ENCODE measurements around the gene RAB12. TPM values are rescaled to one million over a fixed set of nuclear protein-coding genes. Genes with fewer than 3 reads are reported as not detected.

RAB12 gene, protein sequence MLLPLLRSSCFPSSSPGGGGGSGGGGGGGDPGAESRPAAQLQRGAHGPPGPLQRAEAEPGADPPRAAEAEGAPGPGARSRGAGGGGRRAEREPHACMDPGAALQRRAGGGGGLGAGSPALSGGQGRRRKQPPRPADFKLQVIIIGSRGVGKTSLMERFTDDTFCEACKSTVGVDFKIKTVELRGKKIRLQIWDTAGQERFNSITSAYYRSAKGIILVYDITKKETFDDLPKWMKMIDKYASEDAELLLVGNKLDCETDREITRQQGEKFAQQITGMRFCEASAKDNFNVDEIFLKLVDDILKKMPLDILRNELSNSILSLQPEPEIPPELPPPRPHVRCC
- total RNA-seq (10 to 100 TPM; 20.1 to 20.3 TPM), total RNA-seq (14.7 to 39.0 (median 28.1) reads per million in 172 experiments)
- polyA plus RNA-seq (2013, experiment 1 of 2) = 19.7 TPM
- 21.6 TPM for polyA plus RNA-seq (2013, experiment 2 of 2)

DNA sequence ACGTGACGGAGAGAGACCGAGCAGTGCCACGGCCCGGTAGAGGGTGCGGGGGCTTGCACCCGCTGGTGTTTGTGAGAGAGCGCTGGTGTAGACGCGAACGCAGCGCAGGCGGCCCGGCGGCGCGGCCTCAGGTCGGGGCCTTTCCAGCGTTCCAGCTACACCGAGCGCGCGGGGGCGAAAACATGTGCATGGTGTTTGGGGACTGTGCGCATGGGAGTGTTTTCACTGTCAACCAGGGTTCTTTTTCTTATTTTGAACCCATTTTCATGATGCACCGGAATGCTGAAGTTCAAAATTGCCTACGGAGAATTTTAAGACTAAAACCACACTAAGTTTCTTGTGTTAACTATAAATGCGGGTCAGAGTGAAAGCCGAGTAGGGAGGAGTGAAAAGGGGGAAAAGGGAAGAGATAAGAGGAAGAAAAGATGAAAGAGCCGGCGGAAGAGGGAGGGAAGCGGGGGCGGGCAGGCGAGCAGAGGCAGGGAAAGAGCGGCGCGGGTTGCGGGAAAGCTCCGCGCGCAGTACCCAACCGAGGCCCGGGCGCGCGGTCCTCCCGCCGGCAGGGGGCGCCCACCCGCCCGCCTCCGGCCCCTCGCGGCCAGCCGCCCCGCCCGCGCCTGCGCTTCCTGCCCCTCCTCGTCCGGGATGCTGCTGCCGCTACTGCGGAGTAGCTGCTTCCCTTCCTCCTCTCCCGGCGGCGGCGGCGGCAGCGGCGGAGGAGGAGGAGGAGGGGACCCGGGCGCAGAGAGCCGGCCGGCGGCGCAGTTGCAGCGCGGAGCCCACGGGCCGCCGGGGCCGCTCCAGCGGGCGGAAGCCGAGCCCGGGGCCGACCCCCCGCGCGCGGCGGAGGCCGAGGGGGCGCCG lies at the start of gene RAB12:
RAB12 (plus strand) TSS at position 643 of the 864 bp plus-strand sequence; CDS start at position 646, 3 bp downstream.
- peak within 1 kb of the TSS in 1 of 2 donors; percentile 71 for H3K27ac ChIP-seq (ENCODE audit: low read depth in 1 of 2, low read length in 2 of 2)
- no peaks in the 10 kb centered on the region for H3K9me3 ChIP-seq (ENCODE audit: control insufficient read depth in 1 of 2, insufficient read depth in 1 of 2, low read length in 2 of 2)
- CTCF ChIA-PET = interaction anchor here (0.6 to 1.5 kb wide), 7 partner anchors 8 to 1305 kb away, joined by 3 to 17 read pairs (median 5); partner anchors contain the start of gene VAPA
- H3K4me1 ChIP-seq (ENCODE audit: insufficient read depth, low read length) = peaks cover 40% of the 10 kb centered on the region
- intact Hi-C loops (cut with DNase I, micrococcal nuclease) = loop anchor here in 1 of 2 experiments (2.0 to 5.0 kb wide), 5 partner anchors 88 to 1918 kb away; partner anchors contain the start of genes MTCL1, NAPG and PTPRM
- Mint-ChIP-seq H3K27me3 (peaks cover 8% of the 10 kb centered on the region), H3K4me1 (ENCODE audit: low read depth) (peaks cover 58% of the 10 kb centered on the region), H3K36me3 (ENCODE audit: low read depth) (peaks cover 29% of the 10 kb centered on the region), H3K4me3 (peak within 1 kb of the TSS; percentile 92), H3K9me3 (no peaks in the 10 kb centered on the region), H3K27ac (peak within 1 kb of the TSS; percentile 87)
- TF ChIP-seq, protein P1, sequence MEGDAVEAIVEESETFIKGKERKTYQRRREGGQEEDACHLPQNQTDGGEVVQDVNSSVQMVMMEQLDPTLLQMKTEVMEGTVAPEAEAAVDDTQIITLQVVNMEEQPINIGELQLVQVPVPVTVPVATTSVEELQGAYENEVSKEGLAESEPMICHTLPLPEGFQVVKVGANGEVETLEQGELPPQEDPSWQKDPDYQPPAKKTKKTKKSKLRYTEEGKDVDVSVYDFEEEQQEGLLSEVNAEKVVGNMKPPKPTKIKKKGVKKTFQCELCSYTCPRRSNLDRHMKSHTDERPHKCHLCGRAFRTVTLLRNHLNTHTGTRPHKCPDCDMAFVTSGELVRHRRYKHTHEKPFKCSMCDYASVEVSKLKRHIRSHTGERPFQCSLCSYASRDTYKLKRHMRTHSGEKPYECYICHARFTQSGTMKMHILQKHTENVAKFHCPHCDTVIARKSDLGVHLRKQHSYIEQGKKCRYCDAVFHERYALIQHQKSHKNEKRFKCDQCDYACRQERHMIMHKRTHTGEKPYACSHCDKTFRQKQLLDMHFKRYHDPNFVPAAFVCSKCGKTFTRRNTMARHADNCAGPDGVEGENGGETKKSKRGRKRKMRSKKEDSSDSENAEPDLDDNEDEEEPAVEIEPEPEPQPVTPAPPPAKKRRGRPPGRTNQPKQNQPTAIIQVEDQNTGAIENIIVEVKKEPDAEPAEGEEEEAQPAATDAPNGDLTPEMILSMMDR (IDR thresholded peaks at IDR 0.05) = peak; percentile 61
- H3K27me3 ChIP-seq (ENCODE audit: control insufficient read depth in 1 of 2, insufficient read depth in 2 of 2, low read length in 2 of 2) = no peaks in the 10 kb centered on the region
- H3K36me3 ChIP-seq (ENCODE audit: insufficient read depth, low read length) = no peaks in the 10 kb centered on the region
- POLR2A ChIA-PET = interaction anchor here (0.5 to 1.8 kb wide), 8 partner anchors 8 to 1306 kb away, joined by 3 to 9 read pairs (median 4); partner anchors contain the start of genes TWSG1 and VAPA
- peak; percentile 84 for ATAC-seq (ENCODE audit: poor library complexity)
- peak; percentile 74 to 95 (median 86) for DNase-seq
- peak within 1 kb of the TSS; percentile 92 for H3K4me3 ChIP-seq (ENCODE audit: low read length)

DNA sequence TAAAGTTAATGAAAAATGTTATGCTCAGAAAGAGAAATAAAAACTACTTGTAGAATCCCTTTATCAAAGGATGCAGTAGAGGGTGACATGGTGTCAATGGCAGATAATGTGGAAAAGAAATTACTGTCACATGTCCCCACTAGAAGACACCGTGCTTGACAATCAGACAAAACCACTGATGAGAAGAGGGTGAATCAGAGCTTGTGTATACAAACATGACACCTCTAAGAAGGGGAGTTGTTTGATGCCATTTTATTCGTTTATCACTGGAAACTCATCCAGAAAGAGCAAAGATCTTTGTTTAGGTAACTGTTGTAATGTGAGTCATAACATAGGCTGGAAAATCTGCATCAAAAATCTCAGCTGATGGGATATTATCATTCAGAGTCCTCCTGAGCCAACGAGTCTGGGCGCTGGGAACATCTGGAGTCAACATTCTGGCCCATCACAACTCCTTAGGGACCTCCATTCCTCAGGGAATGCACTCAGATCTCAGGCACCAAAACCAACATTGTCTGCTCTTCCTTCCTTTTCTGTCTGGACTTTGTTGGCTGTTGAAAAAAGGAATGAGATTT lies 49.5 kb upstream of the RAB12 start:
- Histone ChIP-seq H3K27ac (ENCODE audit: low read depth in 1 of 2, low read length in 2 of 2) (no peak overlapping the region), H3K4me1 (ENCODE audit: insufficient read depth, low read length) (no peaks in the 10 kb centered on the region), H3K27me3 (ENCODE audit: control insufficient read depth in 1 of 2, insufficient read depth in 2 of 2, low read length in 2 of 2) (peaks cover 0 to 2% of the 10 kb centered on the region in 2 experiments), H3K4me3 (ENCODE audit: low read length) (no peak overlapping the region), H3K36me3 (ENCODE audit: insufficient read depth, low read length) (no peaks in the 10 kb centered on the region), H3K9me3 (ENCODE audit: control insufficient read depth in 1 of 2, insufficient read depth in 1 of 2, low read length in 2 of 2) (peaks cover 0 to 4% of the 10 kb centered on the region in 2 experiments)
- Mint-ChIP-seq H3K36me3 (ENCODE audit: low read depth) (no peaks in the 10 kb centered on the region), H3K27me3 (no peaks in the 10 kb centered on the region), H3K4me3 (no peak overlapping the region), H3K27ac (no peak overlapping the region), H3K9me3 (no peaks in the 10 kb centered on the region), H3K4me1 (ENCODE audit: low read depth) (no peaks in the 10 kb centered on the region)
- ChIA-PET POLR2A (no interaction called here), CTCF (no interaction called here)
- DNase-seq = no peak
- TF ChIP-seq, protein P1 (IDR thresholded peaks at IDR 0.05) = no peak
- intact Hi-C loops (cut with DNase I, micrococcal nuclease) = loop anchor here in 1 of 2 experiments (5.0 kb wide), 1 partner anchor 173 kb away; no protein-coding TSS in a partner anchor
- no peak for ATAC-seq (ENCODE audit: poor library complexity)
